Suppressor macrophage treated with lipopolysaccharide for 4 hours (primary cell): ENCODE measurements around the gene CYP39A1.

Experiments
- DNase-seq: peaks from one replicate; pipeline ENCODE4 v3.0.0-alpha.2; 2020

CYP39A1 gene

GRCh38 chr6:46583721-46584120, 68.9 kb downstream of the CYP39A1 start:
- DNase-seq = no peak

- no peak for DNase-seq
Measured at GRCh38 chr6:46583081-46583480, 69.5 kb downstream of the CYP39A1 start.

- no peak for DNase-seq
Measured at GRCh38 chr6:46581459-46582177, 71.0 kb downstream of the CYP39A1 start.

GRCh38 chr6:46575530-46575929, 77.1 kb downstream of the CYP39A1 start:
- no peak for DNase-seq

GRCh38 chr6:46573140-46573539, 79.5 kb downstream of the CYP39A1 start:
- no peak for DNase-seq

GRCh38 chr6:46565531-46565930, 87.1 kb downstream of the CYP39A1 start:
- no peak for DNase-seq

- no peak for DNase-seq
Measured at GRCh38 chr6:46563924-46564323, 88.7 kb downstream of the CYP39A1 start.

GRCh38 chr6:46556053-46556452, 96.6 kb downstream of the CYP39A1 start:
- no peak for DNase-seq

- DNase-seq = no peak
Measured at GRCh38 chr6:46555129-46555528, 97.5 kb downstream of the CYP39A1 start.

- no peak for DNase-seq
Measured at GRCh38 chr6:46549155-46549554, 103.5 kb downstream of the CYP39A1 start.

- DNase-seq = no peak
Measured at GRCh38 chr6:46541556-46541955, 111.1 kb downstream of the CYP39A1 start.

GRCh38 chr6:46539866-46540265, 112.8 kb downstream of the CYP39A1 start:
- peak; percentile 4 for DNase-seq

GRCh38 chr6:46538800-46539480, 113.7 kb downstream of the CYP39A1 start:
- no peak for DNase-seq

GRCh38 chr6:46530896-46531295, 121.7 kb downstream of the CYP39A1 start:
- peak; percentile 14 for DNase-seq

- DNase-seq = no peak
Measured at GRCh38 chr6:46528961-46529750, 123.5 kb downstream of the CYP39A1 start.

GRCh38 chr6:46526607-46527006, 126.0 kb downstream of the CYP39A1 start:
- no peak for DNase-seq

- no peak for DNase-seq
Measured at GRCh38 chr6:46525583-46525982, 127.0 kb downstream of the CYP39A1 start.

- no peak for DNase-seq
Measured at GRCh38 chr6:46521464-46521971, 131.1 kb downstream of the CYP39A1 start.

- DNase-seq = no peak
Measured at GRCh38 chr6:46517202-46517601, 135.4 kb downstream of the CYP39A1 start.

GRCh38 chr6:46513533-46513932, 139.1 kb downstream of the CYP39A1 start:
- no peak for DNase-seq

- DNase-seq = no peak
Measured at GRCh38 chr6:46511320-46511719, 141.3 kb downstream of the CYP39A1 start.

GRCh38 chr6:46510651-46511050, 142.0 kb downstream of the CYP39A1 start:
- no peak for DNase-seq

- no peak for DNase-seq
Measured at GRCh38 chr6:46509981-46510510, 142.6 kb downstream of the CYP39A1 start.
